Superior temporal gyrus (tissue), 1 donor: Measurements from ENCODE around the gene KCTD18.

Experiments
- DNase-seq: peaks from one replicate; pipeline ENCODE4 v3.0.0-alpha.2; 2016; ENCODE audit errors: extremely low spot score

KCTD18 gene

DNA sequence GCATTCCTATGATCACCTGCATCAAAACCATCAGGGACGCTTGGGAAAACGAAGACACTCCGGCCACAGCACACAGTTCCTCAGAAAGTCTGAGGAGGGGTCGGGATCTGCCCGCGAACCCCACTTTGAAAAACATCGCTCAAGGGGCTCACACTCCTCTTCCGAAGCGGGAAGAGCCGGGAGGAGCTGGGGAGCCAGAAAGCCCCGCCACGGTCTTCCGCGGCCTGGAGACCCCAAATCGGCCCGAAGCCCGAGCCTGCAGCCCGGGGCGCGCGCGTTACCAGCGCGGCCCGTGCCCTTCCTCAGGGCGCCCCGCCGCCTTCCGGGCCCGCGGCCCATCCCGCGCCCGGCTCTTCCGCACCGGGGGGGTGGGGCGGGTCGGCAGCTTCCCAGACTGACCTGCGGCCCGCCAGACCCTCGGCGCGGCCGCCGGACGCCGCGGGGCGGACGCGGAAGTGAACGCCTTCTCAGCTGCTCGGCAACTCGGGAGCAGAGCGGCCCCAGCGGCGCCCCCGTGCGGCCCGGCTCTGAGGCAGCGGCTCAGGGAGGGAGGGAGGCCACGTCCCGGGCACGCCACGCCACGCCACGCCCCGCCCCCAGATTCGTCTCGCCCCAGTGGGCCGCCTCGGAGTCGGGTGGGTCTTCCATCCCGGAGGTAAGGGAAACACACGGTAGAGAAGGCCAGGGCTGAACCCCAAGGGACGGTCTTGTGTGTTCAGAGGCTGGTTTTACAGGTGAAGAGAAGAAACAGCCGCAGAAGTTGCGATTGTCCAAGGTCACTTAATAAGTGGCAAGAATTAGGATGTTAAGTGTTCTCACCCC lies at the start of gene KCTD18:
Gene KCTD18 (minus strand): TSS at position 457 of the 822 bp plus-strand sequence. CDS start 3,052 bp downstream, outside the sequence.
- peak; percentile 86 for DNase-seq

DNA sequence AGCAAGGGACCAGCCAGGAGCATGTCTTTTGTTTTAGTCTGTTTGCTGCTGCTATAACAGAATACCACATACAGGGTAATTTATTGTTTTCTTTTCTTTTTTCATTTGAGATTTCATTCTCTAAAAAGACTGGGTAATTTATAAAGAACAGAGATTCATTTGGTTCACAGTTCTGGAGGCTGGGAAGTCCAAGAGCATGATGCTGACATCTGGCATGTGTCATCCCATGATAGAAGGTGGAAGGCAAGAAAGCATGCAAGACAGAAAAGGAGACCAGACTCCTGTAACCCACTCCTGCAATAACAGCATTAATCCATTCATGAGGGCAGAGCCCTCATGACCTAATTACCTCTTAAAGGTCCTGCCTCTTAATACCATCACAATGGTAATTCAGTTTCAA lies 30.9 kb upstream of the KCTD18 start:
- no peak for DNase-seq

DNA sequence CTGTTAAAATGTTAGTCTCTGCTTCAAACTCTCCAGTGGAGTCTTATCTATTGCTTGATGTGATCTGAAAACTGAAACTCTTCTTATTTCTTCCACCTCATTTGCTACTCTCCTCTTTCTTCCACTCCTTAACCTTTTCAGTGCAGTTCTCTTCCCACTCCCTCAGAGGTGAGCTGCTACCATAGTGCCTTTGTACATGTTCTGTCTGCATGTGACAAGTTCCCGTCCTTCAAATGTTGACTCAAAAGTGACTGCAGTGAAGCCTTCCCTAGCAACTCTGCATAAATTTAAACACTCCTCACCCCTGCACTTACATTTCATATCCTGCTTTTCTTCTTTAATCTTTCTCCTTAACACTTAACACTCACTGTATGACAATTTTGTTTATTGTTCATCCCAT lies 28.3 kb upstream of the KCTD18 start:
- no peak for DNase-seq

DNA sequence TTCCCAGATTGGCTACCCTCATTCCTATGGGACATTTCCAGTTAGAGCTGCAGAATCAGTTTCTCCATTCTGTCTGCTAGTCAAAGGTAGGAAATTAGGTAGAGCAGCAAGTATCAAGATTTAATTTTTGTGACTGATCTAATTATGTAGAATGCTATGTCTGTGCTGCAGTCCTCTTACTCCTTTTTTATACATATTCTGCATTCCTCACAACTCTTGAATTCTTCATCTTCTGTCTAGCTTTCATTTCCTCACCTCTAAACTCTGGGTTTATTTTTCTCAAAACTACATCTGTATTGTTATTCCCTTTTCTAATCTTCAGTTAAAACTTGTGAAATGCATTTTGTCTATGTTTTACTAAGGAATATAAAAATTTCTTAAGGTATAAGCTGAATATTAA lies 24.7 kb upstream of the KCTD18 start:
- no peak for DNase-seq

DNA sequence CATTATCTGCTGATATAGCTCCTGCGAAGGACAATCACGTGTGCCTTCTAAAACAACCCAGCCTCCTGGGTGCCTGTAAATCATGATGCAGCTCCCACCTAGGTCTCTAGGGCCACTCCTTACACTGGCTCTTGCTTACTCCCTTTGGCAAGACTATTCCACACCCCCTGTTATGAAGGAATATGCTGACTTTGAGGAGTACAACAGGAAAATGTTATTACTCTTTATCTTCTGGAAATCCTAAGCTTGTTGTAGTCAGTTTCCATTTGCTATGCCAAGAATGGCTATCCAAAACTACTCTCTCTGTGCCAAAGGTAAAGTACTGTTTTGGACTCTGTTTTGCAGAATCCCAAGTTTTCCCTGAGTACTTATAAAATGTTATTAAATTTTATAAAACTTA lies 23.9 kb upstream of the KCTD18 start:
- no peak for DNase-seq

DNA sequence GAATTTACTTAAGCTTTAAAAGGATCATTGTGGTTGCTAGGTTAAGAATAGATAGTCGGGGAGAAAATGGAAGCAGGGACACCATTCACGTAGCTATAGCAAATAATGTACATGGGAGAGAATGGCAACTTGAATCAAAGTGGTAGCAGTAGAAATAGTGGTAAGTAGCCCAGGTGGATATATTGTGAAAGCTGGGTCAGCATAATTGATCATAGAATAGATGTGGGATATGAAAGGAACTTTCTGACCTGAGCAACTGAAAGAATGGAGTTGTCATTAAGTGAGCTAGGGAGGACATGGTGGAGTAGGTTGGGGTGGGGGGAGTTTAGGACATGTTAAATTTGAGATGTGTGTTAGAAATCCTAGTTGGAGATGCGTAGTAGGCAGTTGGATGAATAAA lies 18.4 kb upstream of the KCTD18 start:
- no peak for DNase-seq

DNA sequence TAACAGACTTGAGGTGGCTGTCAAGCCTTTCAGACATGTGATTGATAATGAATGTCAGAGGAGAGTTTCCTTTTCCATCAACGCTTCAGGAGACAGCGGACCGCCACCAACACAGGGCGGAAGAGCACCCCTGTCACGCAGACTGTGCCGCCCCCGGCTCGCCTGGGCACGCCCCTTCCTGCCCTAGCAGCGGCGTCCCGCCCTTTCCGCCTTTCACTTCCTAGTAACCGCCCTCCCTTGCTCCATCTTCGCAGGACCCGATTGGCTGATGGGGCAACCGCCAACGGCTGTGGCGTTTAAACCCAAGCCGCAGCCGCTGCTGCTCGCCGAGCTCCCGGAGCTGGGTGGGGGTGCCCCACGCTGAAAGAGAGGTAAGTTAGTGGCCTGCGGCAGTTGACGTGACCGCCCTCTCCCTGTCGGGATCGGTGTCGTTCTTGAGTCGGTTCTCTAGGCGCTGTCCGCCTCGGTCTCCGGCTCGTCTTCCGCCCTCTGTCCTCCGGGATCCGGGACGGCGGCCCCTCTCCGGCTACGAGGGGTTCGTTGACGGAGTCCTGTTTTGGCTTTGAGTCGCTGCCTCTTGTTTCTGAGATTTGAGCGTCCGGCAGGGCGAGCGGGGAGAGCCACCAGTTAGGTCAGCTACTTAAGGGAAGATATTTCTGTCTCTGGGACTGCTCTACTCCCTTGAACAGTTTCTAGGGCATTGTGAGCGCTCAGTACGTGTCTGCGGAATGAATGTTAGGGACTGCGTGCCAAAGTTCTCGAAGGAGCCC lies 16.2 kb upstream of the KCTD18 start, which contains the start of gene SGO2:
Gene SGO2 (plus strand): TSS at position 326 of the 770 bp plus-strand sequence. CDS start 6,769 bp downstream, outside the sequence.
- peak; percentile 97 for DNase-seq

DNA sequence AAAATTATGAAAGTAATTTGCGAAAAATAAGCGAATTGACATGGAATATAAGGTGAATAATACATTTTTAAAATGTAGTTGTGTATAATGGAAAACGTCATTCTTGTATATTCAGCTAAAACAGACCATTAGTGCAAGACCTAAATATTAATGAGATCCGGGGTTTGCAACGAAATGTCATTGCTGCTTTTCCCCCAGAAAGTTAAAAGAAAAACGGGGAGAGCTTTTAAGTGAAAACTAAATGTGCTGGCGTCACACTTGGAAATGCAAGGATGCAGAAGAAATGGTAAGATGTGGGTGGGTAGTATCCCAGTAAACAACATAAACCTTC lies 15.6 kb upstream of the KCTD18 start:
- DNase-seq, result no peak

DNA sequence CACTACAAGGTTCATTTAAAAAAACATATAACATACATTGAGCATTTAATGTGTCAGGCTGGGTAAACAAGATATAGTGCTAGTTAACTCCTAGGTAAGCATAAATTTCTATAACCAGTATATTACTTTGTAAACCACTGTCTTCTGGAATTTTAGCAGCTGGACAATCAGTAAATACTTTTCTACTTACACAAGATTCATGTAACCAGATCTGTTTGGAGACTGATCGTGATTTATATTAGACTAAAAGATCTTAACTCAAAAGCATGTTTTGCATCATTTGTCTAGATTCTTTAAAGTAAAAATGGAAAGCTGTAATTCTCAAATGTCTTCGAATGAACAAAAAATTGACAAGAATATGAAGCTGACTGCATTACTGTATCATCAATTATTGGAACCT lies 15.2 kb upstream of the KCTD18 start:
- DNase-seq, result peak; percentile 15

DNA sequence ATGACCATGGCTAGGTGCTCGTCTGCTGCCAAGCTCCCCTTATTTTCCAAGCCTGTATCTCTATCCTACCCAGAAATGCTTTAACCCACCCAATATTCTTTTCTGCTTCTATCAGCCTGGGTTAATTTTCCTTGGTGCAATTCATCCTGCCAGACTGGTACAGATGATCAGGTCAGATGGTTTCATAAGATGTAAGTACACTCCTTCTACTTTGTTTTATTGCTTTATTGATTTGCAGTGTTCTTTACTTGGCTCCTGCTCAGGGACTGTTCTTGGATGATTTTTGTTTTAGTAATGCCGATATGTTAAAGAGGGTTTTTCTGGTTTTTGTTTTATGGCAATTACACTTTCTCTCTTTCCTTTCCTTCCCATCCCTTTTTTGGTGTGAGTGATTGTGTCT lies 13.7 kb upstream of the KCTD18 start:
- no peak for DNase-seq

DNA sequence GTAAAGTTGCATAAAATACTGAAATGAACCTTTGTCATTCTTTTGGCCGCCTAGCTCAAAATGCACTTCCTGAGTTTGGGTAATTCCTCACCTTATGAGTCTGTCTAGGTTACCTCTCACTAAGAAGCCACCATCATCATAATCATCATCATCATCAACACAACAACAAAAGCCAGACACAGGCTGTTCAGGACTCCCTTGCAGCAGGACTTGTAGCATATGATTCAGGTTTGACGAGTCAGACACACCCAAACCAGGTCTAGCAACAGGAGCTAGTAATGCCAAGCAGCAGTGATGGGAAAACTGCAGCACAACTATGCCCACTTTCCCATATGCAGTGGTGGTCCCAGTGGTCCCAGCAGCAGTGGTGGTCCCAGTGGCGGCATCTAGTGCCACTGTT lies 13.3 kb upstream of the KCTD18 start:
- DNase-seq, result no peak

DNA sequence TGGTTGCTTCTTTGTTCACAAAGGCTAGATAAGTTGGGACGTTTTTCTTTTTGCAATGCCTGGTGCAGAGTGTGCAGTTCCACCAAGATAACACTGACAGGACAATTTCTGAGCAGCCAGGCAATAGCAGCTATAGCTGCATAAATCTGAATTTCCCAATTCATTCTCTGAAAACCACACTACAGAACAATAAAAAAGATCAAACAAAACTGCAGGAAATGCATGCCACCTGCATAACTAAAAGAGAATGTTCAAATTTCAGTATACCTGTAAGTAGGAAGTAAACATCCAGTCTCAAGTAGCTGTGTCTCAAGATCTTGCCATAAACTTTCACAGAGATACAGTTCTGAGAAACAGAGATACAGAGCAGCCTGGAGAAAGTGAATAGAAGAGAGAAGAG lies 5.3 kb upstream of the KCTD18 start:
- DNase-seq, result no peak

DNA sequence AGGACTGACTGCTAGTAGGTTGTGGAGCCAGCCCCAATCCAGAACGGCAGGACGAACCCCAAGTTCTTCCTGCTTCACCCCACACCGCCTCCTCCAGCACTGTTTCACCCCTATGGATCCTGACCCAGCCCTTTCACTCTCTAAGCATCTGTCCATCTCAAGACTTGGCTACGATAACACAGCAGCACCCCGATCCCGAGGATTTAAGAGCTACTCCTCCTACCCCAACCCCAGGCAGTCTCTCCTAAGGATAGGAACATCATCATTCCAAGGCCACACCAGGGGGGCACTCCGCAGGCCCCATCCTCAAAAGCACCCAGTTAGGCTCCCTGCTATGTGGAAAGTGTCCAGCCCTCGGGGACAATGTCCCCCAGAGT lies 645 bp downstream of the KCTD18 start:
- peak; percentile 17 for DNase-seq

DNA sequence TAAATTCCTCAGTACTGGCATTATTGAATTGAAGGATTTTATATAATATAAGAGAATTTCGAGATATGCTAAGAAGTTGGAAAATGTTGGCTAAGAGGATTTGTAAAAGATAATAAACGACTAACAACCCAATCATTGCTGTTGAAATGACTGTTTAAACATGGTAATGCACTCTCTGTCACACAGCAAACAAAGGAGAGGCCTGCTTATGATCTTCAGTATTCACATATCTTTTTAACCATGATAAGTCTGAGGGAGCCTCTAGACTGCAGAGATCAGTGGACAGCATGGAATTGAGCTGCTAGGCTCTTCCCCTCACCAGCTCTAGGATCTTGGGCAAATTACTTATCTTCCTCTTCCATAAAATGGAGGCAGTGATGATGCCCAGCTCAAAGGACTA lies 2.7 kb downstream of the KCTD18 start:
- no peak for DNase-seq

DNA sequence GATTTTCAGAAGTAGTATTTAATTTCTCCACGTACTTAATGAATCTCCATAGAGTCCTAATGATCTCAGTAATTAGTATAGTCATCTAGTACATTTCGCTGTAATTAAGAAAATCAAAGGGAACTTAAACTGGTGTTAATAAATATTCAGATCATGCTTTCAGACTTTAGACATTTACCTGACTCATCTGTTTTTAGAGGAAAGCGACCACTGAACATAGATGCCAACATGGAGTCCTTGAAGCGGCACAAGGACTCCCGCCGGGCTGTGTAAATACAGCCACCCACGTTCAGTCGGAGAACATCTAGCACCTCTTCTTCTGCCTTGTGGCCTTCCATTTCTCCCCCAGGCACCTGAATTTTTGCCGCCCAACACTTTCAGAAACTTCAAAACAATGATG lies 3.2 kb downstream of the KCTD18 start:
- DNase-seq, result no peak

DNA sequence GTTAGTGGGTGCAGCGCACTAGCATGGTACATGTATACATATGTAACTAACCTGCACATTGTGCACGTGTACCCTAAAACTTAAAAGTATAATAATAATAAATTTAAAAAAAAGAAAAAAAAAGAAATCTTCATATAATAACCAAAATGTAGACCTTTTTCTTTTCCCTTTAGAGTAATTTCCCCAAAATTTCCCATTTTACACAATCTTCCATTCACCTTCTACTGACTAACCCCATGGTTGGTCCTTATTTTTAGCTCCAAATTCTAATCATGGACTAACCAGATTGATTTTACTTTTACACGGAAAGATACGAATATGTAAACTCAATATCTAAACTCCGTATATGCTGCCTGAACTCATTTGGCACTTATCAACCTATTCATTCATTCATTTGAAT lies 7.7 kb downstream of the KCTD18 start:
- no peak for DNase-seq

DNA sequence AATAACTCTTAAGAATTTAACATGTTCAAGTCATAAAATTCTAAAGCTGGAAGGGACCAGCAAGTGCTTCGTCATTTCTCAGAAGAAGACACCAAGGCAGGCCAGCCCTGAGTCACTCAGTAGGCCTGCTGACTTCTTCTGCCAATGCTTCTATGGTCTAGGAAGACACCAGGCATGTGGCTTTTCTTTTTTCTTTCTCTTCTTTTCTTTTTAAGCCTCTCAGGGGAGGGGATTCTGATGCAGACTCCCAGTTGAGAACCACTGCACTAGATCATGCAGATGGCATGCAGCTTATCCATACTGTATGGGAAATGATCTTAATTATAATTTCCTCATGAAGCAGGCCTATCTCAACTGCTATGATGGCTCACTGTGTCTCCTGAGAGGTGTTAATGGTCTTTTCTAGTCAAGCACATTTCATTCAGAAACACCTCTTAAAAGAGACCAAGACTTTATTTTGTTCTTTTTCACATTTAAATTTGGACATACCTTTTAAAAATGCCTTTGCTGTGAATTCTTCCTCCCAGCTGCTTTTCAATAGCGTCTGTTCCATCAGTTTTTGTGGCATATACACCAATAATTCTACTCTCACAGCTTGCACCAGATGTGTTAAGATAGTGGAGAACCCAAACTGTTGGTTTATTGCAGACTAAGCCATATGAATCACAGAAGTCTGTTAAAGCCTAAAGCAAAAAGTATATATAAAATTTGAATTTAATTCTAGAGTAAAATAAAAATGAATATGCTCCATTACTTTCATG lies 11.3 kb downstream of the KCTD18 start:
- no peak for DNase-seq

DNA sequence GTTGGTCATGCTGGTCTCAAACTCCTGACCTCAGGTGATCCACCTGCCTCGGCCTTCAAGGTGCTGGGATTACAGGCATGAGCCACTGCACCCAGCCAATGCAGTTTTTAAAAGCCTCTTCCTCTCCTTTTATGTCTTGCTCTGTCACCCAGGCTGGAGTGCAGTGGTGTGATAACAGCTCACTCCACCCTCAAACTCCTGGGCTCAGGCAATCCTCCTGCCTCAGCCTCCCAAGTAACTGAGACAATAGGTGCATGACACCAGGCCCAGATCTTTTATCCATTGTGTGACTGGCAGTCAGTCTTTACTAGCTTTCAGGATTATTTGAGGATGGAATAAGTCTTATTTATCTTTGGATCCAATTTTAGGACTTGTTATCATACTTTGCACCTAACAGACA lies 13.2 kb downstream of the KCTD18 start:
- no peak for DNase-seq

DNA sequence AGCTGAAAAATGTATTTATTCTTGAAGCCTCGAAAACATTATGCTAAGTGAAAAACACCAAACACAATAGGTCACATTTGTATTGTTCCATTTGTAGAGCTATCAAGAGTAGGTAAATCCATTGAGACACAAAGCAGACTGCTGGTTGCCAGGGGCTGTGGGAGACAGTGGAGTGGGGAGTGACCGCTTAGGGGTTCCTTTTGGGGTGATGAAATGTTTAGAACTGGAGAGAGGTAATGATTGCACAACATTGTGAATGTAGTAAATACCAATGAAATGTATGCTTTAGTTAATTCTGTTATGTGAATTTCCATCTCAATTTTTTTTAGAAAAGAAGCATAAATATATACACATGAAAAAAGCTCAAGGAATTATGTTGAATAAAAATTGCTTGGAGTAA lies 15.8 kb downstream of the KCTD18 start:
- no peak for DNase-seq

DNA sequence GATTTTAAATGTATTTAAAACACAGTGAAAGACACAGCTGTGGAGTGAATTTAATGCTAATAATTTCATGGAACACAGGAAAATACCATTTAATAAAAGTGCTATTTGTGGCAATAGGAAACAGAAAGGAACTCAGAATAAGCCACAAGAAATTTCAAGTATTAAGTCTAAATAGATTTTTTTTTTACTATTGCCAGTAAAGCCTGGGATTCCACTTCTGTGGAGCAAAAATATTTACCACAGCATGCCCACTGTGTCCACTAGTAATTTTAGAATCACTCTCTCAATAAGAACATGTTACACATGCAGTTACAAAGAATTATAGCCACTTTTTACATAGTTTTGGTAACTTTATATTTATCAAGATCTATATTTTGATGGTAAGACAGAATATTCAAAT lies 17.2 kb downstream of the KCTD18 start:
- DNase-seq, result no peak

DNA sequence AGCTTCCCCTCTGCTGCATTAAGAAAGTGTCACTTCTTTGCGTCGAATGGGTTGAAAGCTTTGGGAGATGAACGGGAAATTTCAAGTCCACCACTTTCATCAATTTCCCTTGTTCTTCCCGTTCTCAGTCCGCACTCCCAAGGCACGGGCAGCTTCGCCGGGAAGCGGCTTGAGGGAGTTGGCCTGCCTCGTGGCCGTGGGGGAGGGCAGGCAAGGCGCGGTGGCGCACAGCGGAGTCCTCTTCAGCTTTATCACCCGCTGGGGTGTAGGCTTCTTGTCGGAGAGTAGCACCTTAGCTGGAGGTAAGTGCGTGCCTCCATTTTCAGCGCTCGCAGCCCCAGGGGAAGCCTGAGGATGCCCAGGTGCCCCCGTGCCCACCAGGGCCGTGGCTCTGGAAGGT lies 19.9 kb downstream of the KCTD18 start:
- DNase-seq, result no peak

DNA sequence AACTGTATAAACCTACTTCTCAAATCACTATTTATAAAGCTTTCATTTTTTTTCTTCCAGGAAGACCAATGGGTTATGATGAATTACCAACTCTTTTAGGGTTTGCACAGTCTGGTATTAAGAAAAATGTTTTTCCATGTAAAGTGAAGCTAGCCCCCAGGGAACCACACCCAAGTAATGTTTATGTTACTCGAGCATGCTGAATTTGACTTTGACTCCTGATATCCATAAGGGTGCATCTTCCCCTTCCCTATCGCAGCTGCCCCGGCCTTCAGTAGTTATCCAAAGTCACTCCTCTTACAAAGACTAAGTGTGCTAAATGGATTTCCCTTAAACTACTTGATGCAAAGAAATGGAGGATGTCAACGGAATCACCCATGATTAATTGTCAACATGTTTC lies 21.7 kb downstream of the KCTD18 start:
- DNase-seq, result no peak

DNA sequence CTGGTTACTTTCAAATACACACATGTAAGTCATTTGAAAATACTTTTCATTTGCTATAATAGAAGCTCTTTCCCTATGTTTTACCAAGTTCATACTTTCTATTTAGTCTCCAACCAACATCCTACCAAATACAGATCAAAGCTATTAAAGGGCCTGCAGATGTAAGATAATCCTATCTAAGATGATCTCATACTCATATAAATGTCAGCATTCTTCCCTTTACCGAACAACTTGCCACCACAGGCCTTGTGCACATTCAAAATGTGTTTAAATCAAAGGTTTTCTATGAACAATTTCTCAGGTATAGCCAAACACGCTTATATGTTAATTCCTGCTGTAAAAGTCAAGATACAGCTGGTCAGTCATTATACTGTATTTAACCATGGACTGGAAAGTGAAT lies 23.3 kb downstream of the KCTD18 start:
- no peak for DNase-seq
